22Rv1 (cell line): ENCODE data around the gene CDH15.

Source experiments
- CTCF ChIP-seq: fragments of 450-650 bp; IDR thresholded peaks from 2 replicates; pipeline ENCODE4 v1.5.1; 2017; ENCODE audit warnings: mild to moderate bottlenecking
- ZFX ChIP-seq: fragments of 450-650 bp; IDR thresholded peaks from 2 replicates; pipeline ENCODE4 v1.6.1; 2017; ENCODE audit warnings: antibody characterized with exemption, borderline replicate concordance

- TF ChIP-seq CTCF (no peak), ZFX (no peak)
These were observed 60.6 kb downstream of the CDH15 start for GRCh38 chr16:89232107-89232506.
